HG02610 (cell line): ENCODE measurements around the gene DMRTB1.

Experiments used
- ATAC-seq: cut with Tn5 transposase; IDR thresholded peaks from one replicate; pipeline ENCODE4 v1.9.1; 2021; ENCODE audit warnings: mild to moderate bottlenecking, moderate library complexity; ENCODE audit not compliant: unreplicated experiment

The DMRTB1 gene

GRCh38 chr1:53462769-53463501 lies 3.7 kb downstream of the DMRTB1 start:
- no peak for ATAC-seq

- ATAC-seq = no peak
Observed at GRCh38 chr1:53463961-53464899, 5.0 kb downstream of the DMRTB1 start.

GRCh38 chr1:53465023-53465957 lies 6.1 kb downstream of the DMRTB1 start:
- ATAC-seq = no peak

- no peak for ATAC-seq
Observed at GRCh38 chr1:53467391-53467790, 8.2 kb downstream of the DMRTB1 start.

GRCh38 chr1:53468374-53468773 lies 9.2 kb downstream of the DMRTB1 start:
- ATAC-seq = no peak

GRCh38 chr1:53469373-53469772 lies 10.2 kb downstream of the DMRTB1 start:
- ATAC-seq = no peak

- no peak for ATAC-seq
Observed at GRCh38 chr1:53470155-53470554, 11.0 kb downstream of the DMRTB1 start.

GRCh38 chr1:53470584-53470983 lies 11.4 kb downstream of the DMRTB1 start:
- no peak for ATAC-seq

- ATAC-seq = no peak
Observed at GRCh38 chr1:53471000-53471399, 11.8 kb downstream of the DMRTB1 start.

- no peak for ATAC-seq
Observed at GRCh38 chr1:53473463-53473862, 14.3 kb downstream of the DMRTB1 start.

- ATAC-seq = no peak
Observed at GRCh38 chr1:53475664-53476063, 16.5 kb downstream of the DMRTB1 start.

GRCh38 chr1:53476579-53476978 lies 17.4 kb downstream of the DMRTB1 start:
- no peak for ATAC-seq

- no peak for ATAC-seq
Observed at GRCh38 chr1:53477651-53478501, 18.7 kb downstream of the DMRTB1 start.

GRCh38 chr1:53478502-53478818 lies 19.3 kb downstream of the DMRTB1 start:
- no peak for ATAC-seq

GRCh38 chr1:53480678-53481077 lies 21.5 kb downstream of the DMRTB1 start:
- no peak for ATAC-seq

- no peak for ATAC-seq
Observed at GRCh38 chr1:53481456-53481855, 22.3 kb downstream of the DMRTB1 start.

GRCh38 chr1:53482441-53483153 lies 23.4 kb downstream of the DMRTB1 start:
- ATAC-seq = no peak

- ATAC-seq = no peak
Observed at GRCh38 chr1:53483170-53483569, 24.0 kb downstream of the DMRTB1 start.

GRCh38 chr1:53483656-53484055 lies 24.5 kb downstream of the DMRTB1 start:
- ATAC-seq = no peak
